ENCODE data around the gene ARPP21.
A peak's percentile ranks its signal among the peaks of the same experiment; 100 is the strongest.

The ARPP21 gene

GRCh38 chr3:35651426-35651825, 12.1 kb downstream of the ARPP21 start:
- no peak for TF ChIP-seq GATA1 (IDR thresholded peaks at IDR 0.05; ENCODE audit: low read depth, low read length)
- TF ChIP-seq POLR2A (IDR thresholded peaks at IDR 0.05; ENCODE audit: low read length): no peak

GRCh38 chr3:35651851-35652250, 12.5 kb downstream of the ARPP21 start:
- no peak for DNase-seq
- TF ChIP-seq POLR2A (IDR thresholded peaks at IDR 0.05; ENCODE audit: low read length) (no peak), GATA1 (IDR thresholded peaks at IDR 0.05; ENCODE audit: low read depth, low read length) (no peak)

More at GRCh38 chr3:35651426-35651825, 12.1 kb downstream of the ARPP21 start:
- DNase-seq: no peak

- DNase-seq: no peak
- TF ChIP-seq GATA1 (IDR thresholded peaks at IDR 0.05; ENCODE audit: low read depth, low read length): no peak
- TF ChIP-seq POLR2A (IDR thresholded peaks at IDR 0.05; ENCODE audit: low read length): no peak
These were observed 14.0 kb downstream of the ARPP21 start for GRCh38 chr3:35653347-35653746.

- TF ChIP-seq POLR2A (IDR thresholded peaks at IDR 0.05; ENCODE audit: low read length) (no peak), GATA1 (IDR thresholded peaks at IDR 0.05; ENCODE audit: low read depth, low read length) (no peak)
- peak; percentile 28 to 64 for DNase-seq
These were observed 15.2 kb downstream of the ARPP21 start for GRCh38 chr3:35654476-35654875.

GRCh38 chr3:35658686-35659085, 19.4 kb downstream of the ARPP21 start:
- TF ChIP-seq GATA1 (IDR thresholded peaks at IDR 0.05; ENCODE audit: low read depth, low read length) (no peak), POLR2A (IDR thresholded peaks at IDR 0.05; ENCODE audit: low read length) (no peak)
- no peak for DNase-seq

- peak; percentile 5 to 12 for DNase-seq
- TF ChIP-seq GATA1 (IDR thresholded peaks at IDR 0.05; ENCODE audit: low read depth, low read length): no peak
- TF ChIP-seq POLR2A (IDR thresholded peaks at IDR 0.05; ENCODE audit: low read length): no peak
These were observed 20.4 kb downstream of the ARPP21 start for GRCh38 chr3:35659768-35660167.

GRCh38 chr3:35663471-35663870, 24.1 kb downstream of the ARPP21 start:
- no peak for DNase-seq
- TF ChIP-seq GATA1 (IDR thresholded peaks at IDR 0.05; ENCODE audit: low read depth, low read length): no peak
- TF ChIP-seq POLR2A (IDR thresholded peaks at IDR 0.05; ENCODE audit: low read length): no peak

- peak; percentile 34 to 60 for DNase-seq
- TF ChIP-seq GATA1 (IDR thresholded peaks at IDR 0.05; ENCODE audit: low read depth, low read length) (no peak), POLR2A (IDR thresholded peaks at IDR 0.05; ENCODE audit: low read length) (no peak)
These were observed 25.2 kb downstream of the ARPP21 start for GRCh38 chr3:35664460-35664919.

- TF ChIP-seq GATA1 (IDR thresholded peaks at IDR 0.05; ENCODE audit: low read depth, low read length): no peak
- TF ChIP-seq POLR2A (IDR thresholded peaks at IDR 0.05; ENCODE audit: low read length): no peak
- DNase-seq: no peak
These were observed 26.2 kb downstream of the ARPP21 start for GRCh38 chr3:35665390-35666055.

- TF ChIP-seq POLR2A (IDR thresholded peaks at IDR 0.05; ENCODE audit: low read length) (no peak), GATA1 (IDR thresholded peaks at IDR 0.05; ENCODE audit: low read depth, low read length) (no peak)
- no peak for DNase-seq
These were observed 27.6 kb downstream of the ARPP21 start for GRCh38 chr3:35666888-35667287.

GRCh38 chr3:35670408-35670965, 31.2 kb downstream of the ARPP21 start:
- TF ChIP-seq GATA1 (IDR thresholded peaks at IDR 0.05; ENCODE audit: low read depth, low read length): no peak
- DNase-seq: no peak

GRCh38 chr3:35671483-35671882, 32.2 kb downstream of the ARPP21 start:
- DNase-seq: no peak
- TF ChIP-seq POLR2A (IDR thresholded peaks at IDR 0.05; ENCODE audit: low read length): no peak

- TF ChIP-seq POLR2A (IDR thresholded peaks at IDR 0.05; ENCODE audit: low read length) (no peak), GATA1 (IDR thresholded peaks at IDR 0.05; ENCODE audit: low read depth, low read length) (no peak)
- DNase-seq: no peak
These were observed 33.7 kb downstream of the ARPP21 start for GRCh38 chr3:35673017-35673416.

GRCh38 chr3:35674451-35675109, 35.3 kb downstream of the ARPP21 start:
- no peak for DNase-seq
- TF ChIP-seq GATA1 (IDR thresholded peaks at IDR 0.05; ENCODE audit: low read depth, low read length) (no peak), POLR2A (IDR thresholded peaks at IDR 0.05; ENCODE audit: low read length) (no peak)

- TF ChIP-seq POLR2A (IDR thresholded peaks at IDR 0.05; ENCODE audit: low read length): no peak
- TF ChIP-seq GATA1 (IDR thresholded peaks at IDR 0.05; ENCODE audit: low read depth, low read length): no peak
- DNase-seq: no peak
These were observed 35.9 kb downstream of the ARPP21 start for GRCh38 chr3:35675206-35675605.
